K562 (cell line): Measurements from ENCODE around the gene SSH3. TPM values are rescaled to one million over a fixed set of nuclear protein-coding genes. Genes with fewer than 3 reads are reported as not detected.

Experiments used
- ARID2 ChIP-seq: fragments of 450-650 bp; IDR thresholded peaks from 2 replicates; pipeline ENCODE4 v1.6.1; 2017; ENCODE audit warnings: antibody characterized with exemption, mild to moderate bottlenecking
- ARID3A ChIP-seq: IDR thresholded peaks from 2 replicates; pipeline ENCODE4 v1.6.1; 2012; ENCODE audit warnings: low read depth, low read length, improper control_type of control experiment, borderline replicate concordance
- ATF3 ChIP-seq, 2 experiments: fragments of 450-650 bp in 1 of 2; sonication (generic) in 1 of 2; formaldehyde crosslinking in 1 of 2; IDR thresholded peaks in 1 of 2; conservative IDR thresholded peaks in 1 of 2; 2 replicates each; pipeline versions ENCODE4 v1.6.1 to v1.8.1; 2016 to 2023; ENCODE audit warnings: mild to moderate bottlenecking in 2 of 2, moderate library complexity in 2 of 2, inconsistent platforms in 1 of 2, missing genetic modification reagents in 1 of 2
- GTF2E2 ChIP-seq: fragments of 200-800 bp; sonication (Bioruptor generic); IDR thresholded peaks from 2 replicates; pipeline ENCODE4 v1.6.1; 2016; ENCODE audit warnings: missing genetic modification characterization, missing compliant biosample characterization
- HBP1 ChIP-seq: fragments of 450-650 bp; formaldehyde crosslinking; IDR thresholded peaks from 2 replicates; pipeline ENCODE4 v1.4.0; 2022; ENCODE audit warnings: missing genetic modification characterization
- HEY1 ChIP-seq: fragments of 250-450 bp; sonication (Bioruptor Pico); IDR thresholded peaks from 2 replicates; pipeline ENCODE4 v1.5.0; 2020; ENCODE audit warnings: mild to moderate bottlenecking, moderate library complexity, borderline replicate concordance
- ID3 ChIP-seq, 2 experiments: fragments of 250-450 bp in 1 of 2; fragments of 450-650 bp in 1 of 2; sonication (Bioruptor Pico) in 1 of 2; IDR thresholded peaks; 2 replicates each; pipeline versions ENCODE4 v1.6.1 to v1.8.0; 2016 to 2021; ENCODE audit warnings: mild to moderate bottlenecking in 2 of 2, moderate library complexity in 2 of 2, missing compliant biosample characterization in 1 of 2, missing genetic modification characterization in 1 of 2
- LEF1 ChIP-seq: fragments of 450-650 bp; IDR thresholded peaks from 2 replicates; pipeline ENCODE4 v1.6.1; 2016; ENCODE audit warnings: mild to moderate bottlenecking
- MBD1 ChIP-seq: fragments of 250-450 bp; sonication (Bioruptor Pico); IDR thresholded peaks from 2 replicates; pipeline ENCODE4 v1.8.0; 2022; ENCODE audit warnings: inconsistent platforms
- MCM3 ChIP-seq: fragments of 450-650 bp; IDR thresholded peaks from 2 replicates; pipeline ENCODE4 v1.6.1; 2016
- RREB1 ChIP-seq: fragments of 250-450 bp; sonication (Bioruptor Pico); IDR thresholded peaks from 2 replicates; pipeline ENCODE4 v1.4.0; 2020
- SRSF1 ChIP-seq: fragments of 200-400 bp; formaldehyde crosslinking; IDR thresholded peaks from 2 replicates; pipeline ENCODE4 v1.6.1; 2017; ENCODE audit warnings: mild to moderate bottlenecking, low read depth, low read length, moderate library complexity
- ZC3H8 ChIP-seq: fragments of 450-650 bp; IDR thresholded peaks from 2 replicates; pipeline ENCODE4 v1.6.1; 2017
- ZNF146 ChIP-seq: IDR thresholded peaks from one replicate; pipeline ENCODE4 v1.6.1; 2018; ENCODE audit warnings: missing compliant biosample characterization; ENCODE audit not compliant: unreplicated experiment
- polyA plus RNA-seq, 8 experiments: library from polyadenylated mRNA; depleted of rRNA in 4 of 8; stranded (reverse) in 5 of 8; unstranded in 3 of 8; fragments of >200 nt; fragmentation: Nextera tagmentation in 2 of 8; fragmentation: Illumina TruSeq in 1 of 8; extraction: Ambion mirVana in 2 of 8; extraction: Trizol in 1 of 8; gene quantifications; 2 replicates each; pipeline versions ENCODE4 v1.2.1 to v1.2.3, GENCODE V29; 2011 to 2014; ENCODE audit warnings: inconsistent platforms in 1 of 8, missing spikeins in 1 of 8
- total RNA-seq, 7 experiments: library from RNA; depleted of rRNA in 6 of 7; stranded (reverse); fragments of >200 nt in 6 of 7; fragmentation: Illumina TruSeq in 2 of 7; extraction: Trizol in 2 of 7; gene quantifications; 2 replicates each; pipeline versions ENCODE4 v1.2.1 to v1.2.3, GENCODE V29; 2011 to 2021; ENCODE audit warnings: low replicate concordance in 1 of 7

The SSH3 gene
- total and polyA plus RNA-seq, 9 of the 15 experiments (the other 6 are each of a cell fraction or from before 2014, with no cell fraction given) = 0.07 to 1.0 (median 0.24) TPM; not detected in 3

GRCh38 chr11:67353317-67354074 is 50.2 kb downstream of the SSH3 start, which contains the start of gene POLD4 (continued):
- peak; percentile 85 for TF ChIP-seq RREB1 (CRISPR knock-in tag)
- TF ChIP-seq MBD1 (CRISPR knock-in tag) = no peak
- no peak for TF ChIP-seq LEF1
- TF ChIP-seq HBP1 (CRISPR knock-in tag) = 0 out of 2 replicates have a peak, but pooled peaks have one; percentile 31
- TF ChIP-seq ZNF146 (CRISPR knock-in tag) = no peak
- no peak for TF ChIP-seq HEY1
- no peak for TF ChIP-seq MCM3
- TF ChIP-seq ZC3H8 = no peak
- no peak for TF ChIP-seq ARID3A
- no peak for TF ChIP-seq GTF2E2 (tag)
- TF ChIP-seq ID3 (CRISPR knock-in tag; IDR thresholded peaks at IDR 0.05) = no peak
- 0 out of 2 replicates have a peak, but pooled peaks have one; percentile 44 for TF ChIP-seq ID3 (tag; IDR thresholded peaks at IDR 0.05)
- no peak for TF ChIP-seq ARID2
- TF ChIP-seq ATF3 (IDR thresholded peaks at IDR 0.05) = no peak; the same call in 1 of the 2 replicates
- TF ChIP-seq ATF3 (CRISPR knock-in tag; conservative IDR thresholded peaks at IDR 0.05) = no peak
- TF ChIP-seq SRSF1 = no peak
